Hematopoietic multipotent progenitor cell treated with erythropoietin and hydrocortisone succinate and interleukin-3 and kit ligand, for 17 days (in vitro differentiated cells): Measurements from ENCODE around the gene HELZ.
"Not testable (repeated sequence)": the region's sequence is repeated elsewhere in the genome, so short reads cannot be mapped to it uniquely, and the experiment has no call there.

Experiments
- DNase-seq: peaks from one replicate; pipeline ENCODE4 v3.0.0-alpha.2; 2015; ENCODE audit warnings: low spot score

HELZ gene

GRCh38 chr17:67245073-67245693 is at the start of gene HELZ:
Gene HELZ (minus strand): TSS chr17:67245196. CDS start chr17:67218804, 26,392 bp downstream.
- DNase-seq: peak; percentile 79

GRCh38 chr17:67293251-67294203 is 48.5 kb upstream of the HELZ start:
- DNase-seq: peak; percentile 44

GRCh38 chr17:67290711-67291291 is 45.8 kb upstream of the HELZ start:
- DNase-seq: no peak

GRCh38 chr17:67290244-67290643 is 45.2 kb upstream of the HELZ start:
- no peak for DNase-seq

GRCh38 chr17:67289181-67289876 is 44.3 kb upstream of the HELZ start:
- no peak for DNase-seq

- DNase-seq: not testable (repeated sequence)
Measured at GRCh38 chr17:67286826-67287225, 41.8 kb upstream of the HELZ start.

- no peak for DNase-seq
Measured at GRCh38 chr17:67285360-67285759, 40.4 kb upstream of the HELZ start.

- DNase-seq: no peak
Measured at GRCh38 chr17:67283731-67284516, 38.9 kb upstream of the HELZ start.

GRCh38 chr17:67281743-67282142 is 36.7 kb upstream of the HELZ start:
- DNase-seq: no peak

GRCh38 chr17:67281053-67281452 is 36.1 kb upstream of the HELZ start:
- DNase-seq: no peak

DNA sequence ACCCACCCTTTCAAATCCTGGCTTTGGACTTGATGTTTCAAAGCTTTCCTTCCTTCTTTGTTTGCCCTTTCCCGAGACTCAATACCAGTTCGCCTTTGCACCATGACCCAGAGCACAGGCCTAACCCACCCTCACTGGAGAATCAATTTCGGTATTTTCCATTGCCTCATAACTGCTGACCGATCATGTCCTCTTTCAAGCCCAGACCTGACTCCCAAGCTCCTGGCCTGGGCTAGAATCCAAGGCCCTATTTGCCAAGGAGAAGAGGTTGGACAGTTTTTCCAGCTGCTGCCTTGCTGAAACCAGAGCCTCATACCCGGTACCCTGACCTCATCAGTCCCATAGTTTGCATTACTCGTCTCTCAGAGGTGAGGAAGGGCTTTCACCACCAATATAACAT is 35.3 kb upstream of the HELZ start:
- DNase-seq: no peak

GRCh38 chr17:67279115-67279514 is 34.1 kb upstream of the HELZ start:
- DNase-seq: no peak

DNA sequence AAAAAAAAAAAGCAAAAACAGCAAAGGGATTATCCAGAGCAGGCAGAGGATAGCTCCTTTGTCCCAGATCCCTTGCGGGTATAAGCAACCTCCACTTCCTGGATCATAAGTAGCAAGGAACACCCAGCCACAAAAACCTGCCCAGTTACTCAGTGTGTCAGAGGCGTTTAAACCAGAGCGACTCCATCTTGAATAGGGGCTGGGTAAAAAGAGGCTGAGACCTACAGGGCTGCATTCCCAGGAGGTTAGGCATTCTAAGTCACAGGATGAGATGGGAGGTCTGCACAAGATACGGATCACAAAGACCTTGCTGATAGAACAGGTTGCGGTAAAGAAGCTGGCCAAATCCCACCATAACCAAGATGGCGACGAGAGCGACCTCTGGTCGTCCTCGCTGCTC is 33.4 kb upstream of the HELZ start:
- no peak for DNase-seq

DNA sequence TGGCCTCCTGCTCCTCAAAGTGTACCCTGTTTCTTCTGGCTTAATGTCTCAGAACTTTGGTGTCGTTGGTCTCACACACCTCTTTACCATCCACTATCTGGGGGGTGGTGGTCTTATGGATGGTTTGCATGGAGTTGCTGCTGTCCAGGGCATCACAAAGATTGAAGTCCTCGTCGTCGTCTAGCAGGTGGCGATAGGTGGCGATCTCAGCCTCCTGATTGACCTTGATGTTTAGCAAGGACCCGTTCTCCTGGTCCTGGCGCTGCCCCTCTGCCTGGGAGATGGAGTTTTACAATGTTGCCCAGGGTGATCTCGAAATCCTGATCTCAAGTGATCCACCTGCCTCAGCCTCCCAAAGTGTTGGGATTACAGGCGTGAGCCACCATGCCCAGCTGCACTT is 31.1 kb upstream of the HELZ start:
- no peak for DNase-seq

GRCh38 chr17:67274466-67274865 is 29.5 kb upstream of the HELZ start:
- DNase-seq: no peak

DNA sequence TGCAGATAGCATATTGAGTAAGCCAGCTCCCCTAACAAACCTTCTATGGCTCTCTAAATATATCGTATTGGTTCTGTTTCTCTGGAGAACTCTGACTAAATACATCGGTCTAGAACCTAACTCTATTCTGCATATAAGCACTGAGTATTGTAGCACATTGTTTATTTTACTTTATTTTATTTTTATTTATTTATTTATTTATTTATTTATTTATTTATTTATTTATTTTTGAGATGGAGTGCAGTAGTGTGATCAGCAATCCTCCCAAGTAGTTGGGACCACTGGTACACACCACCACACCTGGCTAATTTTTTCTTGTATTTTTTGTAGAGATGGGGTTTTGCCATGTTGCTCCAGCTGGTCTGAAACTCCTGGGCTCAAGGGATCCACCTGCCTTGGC is 28.9 kb upstream of the HELZ start:
- DNase-seq: no peak

- DNase-seq: peak; percentile 14
Measured at GRCh38 chr17:67272312-67273047, 27.5 kb upstream of the HELZ start.

GRCh38 chr17:67271187-67271586 is 26.2 kb upstream of the HELZ start:
- not testable (repeated sequence) for DNase-seq

GRCh38 chr17:67270416-67270815 is 25.4 kb upstream of the HELZ start:
- DNase-seq: no peak

GRCh38 chr17:67266496-67266895 is 21.5 kb upstream of the HELZ start:
- no peak for DNase-seq
